GM19395 (cell line): Measurements from ENCODE around the gene MAST4.

Experiments
- ATAC-seq: cut with Tn5 transposase; IDR thresholded peaks from one replicate; pipeline ENCODE4 v1.9.1; 2021; ENCODE audit warnings: mild to moderate bottlenecking, moderate library complexity; ENCODE audit not compliant: unreplicated experiment

Gene MAST4

DNA sequence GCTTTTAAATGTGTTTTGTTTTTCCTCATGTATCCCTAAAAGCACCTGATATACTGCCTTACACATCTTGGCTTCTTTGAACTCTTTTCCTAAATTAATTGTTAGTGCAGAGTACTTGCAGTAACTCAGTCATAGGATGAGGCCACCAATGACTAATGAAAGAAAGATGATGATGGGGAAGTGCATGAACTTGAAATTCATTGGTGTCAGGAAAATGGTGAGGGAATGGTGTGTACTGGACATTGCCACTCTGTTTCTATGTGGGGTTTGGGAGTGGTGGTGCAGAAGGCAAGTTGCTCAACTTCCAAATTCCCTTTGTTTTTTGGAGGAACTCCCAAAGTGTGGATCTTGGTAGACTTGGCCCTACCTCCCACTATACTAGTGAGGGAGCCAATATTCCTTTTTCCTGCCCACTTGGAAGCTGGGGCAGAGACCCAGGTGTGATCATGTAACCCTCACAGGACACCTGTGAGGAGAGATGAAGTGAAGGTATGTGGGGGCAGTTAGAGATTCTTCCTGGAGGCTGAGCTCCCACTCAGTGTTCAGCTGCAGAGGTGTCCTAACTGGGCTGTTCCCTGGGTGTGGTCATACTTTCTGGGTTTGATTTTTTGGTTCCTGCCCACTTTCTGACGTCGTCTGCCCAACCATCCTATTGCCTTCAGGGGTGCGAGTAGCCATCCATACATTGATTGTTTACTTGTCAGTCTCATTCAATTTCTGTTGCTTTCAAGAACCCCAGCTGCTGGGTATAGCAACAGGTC lies 298.5 kb downstream of the MAST4 start:
- ATAC-seq, result no peak

DNA sequence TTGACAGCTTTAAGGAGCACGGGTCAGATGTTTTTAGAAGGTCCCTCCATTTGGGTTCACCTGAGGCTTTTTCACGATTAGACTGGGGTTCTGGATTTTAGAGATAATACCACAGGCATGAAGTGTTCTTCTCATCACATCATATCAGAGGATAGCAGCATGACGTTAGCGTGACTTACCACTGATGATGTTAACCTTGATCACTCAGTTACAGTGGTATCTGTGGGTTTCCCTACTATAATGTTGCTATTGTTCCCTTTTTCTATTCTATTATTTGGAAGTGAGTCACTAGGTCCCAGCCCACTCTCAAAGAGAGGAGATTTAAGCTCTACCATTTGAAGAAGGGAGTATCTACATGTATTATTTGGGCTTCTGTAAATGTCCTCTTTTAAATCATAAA lies 300.0 kb downstream of the MAST4 start:
- ATAC-seq, result no peak

DNA sequence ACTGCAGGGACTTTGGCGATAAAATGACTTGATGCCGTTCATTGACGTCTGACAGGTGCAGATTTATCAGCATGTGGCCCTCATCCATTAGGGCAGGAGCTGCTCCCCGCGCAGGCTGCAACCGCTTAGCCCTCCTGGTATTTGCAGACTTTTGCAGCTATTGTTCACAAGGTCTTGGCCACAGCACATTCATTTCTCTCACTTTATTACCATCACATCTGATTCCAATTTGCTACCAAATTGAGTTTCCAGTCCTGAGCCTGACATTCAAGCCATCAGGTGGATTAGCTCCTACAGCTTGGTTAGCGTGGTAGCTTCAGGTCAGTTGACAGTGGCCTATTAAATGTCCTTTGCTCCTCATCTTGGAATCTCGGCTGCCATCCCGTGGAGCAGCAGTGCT lies 301.2 kb downstream of the MAST4 start:
- ATAC-seq, result no peak

DNA sequence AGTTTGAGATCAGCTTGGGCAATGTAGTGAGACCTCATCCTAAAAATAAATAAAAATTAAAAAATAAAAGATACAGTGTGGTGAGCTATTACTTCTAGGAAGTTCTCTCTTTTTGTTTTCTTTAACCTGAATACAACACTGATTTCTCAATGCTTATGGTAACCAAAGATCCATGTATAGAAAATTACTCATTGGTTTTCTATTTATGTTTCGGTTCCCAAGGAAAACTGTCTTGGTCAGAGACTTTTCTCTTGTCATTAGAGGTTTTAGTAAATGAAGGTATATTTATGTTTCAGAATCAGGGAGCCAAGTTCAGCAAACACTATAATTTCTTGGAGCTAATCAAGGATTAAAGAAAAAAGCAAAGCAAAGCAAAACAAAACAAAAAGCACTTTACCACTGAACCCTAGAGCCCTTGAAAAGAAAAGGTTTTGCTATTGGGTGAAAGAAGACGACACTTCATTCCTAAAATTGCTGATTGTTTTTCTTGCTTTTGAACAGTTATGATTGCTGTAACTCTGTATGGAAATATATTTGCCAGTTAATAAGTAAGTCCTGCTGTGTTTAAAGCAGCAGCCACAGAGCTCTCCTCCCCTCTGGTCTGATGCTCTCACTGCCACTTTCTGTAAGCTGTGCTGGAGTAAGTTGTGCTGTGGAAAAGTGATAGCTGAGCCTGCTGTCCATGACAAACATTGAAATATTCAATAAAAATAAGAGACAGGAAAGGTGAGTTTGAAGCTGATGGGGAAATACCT lies 302.2 kb downstream of the MAST4 start:
- no peak for ATAC-seq

DNA sequence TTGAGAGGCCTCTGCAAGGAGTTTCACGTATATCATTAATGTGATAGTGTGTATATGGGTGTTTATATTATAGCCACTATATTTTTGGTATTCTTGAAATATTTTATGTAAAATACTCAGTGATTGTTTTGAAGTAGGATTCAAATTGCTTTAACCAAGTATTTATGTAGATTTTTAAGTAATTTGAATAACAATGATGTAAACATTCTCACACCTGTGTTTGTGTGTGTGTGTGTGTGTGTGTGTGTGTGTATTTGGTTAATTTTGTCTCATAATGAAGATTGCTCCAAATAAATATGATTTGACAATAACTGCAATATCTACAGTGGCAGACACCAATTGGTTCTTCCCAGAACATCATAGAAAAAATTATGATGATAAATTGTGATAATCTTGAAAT lies 307.0 kb downstream of the MAST4 start:
- no peak for ATAC-seq

DNA sequence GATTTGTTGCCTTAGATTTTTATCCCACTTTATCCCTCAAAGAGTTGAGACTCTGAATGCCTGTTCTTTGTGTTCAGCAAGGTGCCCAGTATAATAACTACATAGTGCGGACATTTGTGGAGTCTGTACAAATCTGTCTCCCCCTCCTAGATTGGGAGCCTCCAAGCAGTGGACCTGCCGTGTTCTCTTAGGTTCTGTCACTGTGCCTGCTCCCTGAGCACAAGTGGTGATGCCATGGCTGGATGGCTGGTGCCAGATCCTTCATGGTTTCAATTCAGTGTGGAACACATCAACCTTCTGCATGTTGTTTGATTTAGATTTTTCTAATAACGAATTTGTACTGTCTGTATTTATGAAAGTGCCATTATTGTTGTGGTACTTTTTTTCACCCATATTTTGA lies 307.5 kb downstream of the MAST4 start:
- no peak for ATAC-seq

DNA sequence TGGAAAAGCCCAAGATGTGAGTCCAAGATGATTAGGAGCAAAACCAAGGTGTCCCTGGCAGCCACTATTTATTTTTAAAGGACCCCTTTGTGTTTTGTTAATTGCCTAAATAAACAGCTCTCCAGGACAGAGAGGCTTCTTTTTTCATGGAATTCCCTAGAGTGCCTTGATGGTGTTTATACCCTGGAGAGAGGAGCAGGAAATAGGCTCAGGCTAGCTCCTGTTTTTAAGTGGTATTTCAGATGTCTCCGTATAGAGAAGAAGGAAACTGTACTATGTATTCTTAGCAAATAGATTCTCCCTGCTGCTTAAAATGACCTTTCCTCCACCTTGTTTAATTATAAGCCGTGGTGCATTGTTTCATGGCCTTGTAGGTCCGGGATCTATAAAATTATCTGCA lies 308.0 kb downstream of the MAST4 start:
- ATAC-seq, result no peak

DNA sequence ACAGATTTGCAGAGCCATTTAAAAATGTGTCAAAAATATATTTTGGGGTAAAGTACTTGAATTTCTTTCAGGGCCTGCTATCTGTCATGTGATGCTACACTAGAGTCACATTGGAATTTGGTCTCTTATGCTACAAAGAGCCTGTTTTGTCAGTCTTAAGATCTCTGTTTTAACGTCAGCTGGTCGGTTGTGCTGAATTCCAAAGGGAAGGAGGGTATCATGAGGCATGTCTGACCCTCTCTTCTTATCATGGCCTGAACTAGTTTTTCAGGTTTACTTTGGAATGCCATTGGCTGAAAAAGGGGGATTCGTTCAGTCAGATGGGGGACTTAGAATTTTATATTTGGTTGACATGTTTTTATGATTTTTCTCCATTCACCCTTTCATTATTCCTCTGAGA lies 309.8 kb downstream of the MAST4 start:
- ATAC-seq, result no peak

DNA sequence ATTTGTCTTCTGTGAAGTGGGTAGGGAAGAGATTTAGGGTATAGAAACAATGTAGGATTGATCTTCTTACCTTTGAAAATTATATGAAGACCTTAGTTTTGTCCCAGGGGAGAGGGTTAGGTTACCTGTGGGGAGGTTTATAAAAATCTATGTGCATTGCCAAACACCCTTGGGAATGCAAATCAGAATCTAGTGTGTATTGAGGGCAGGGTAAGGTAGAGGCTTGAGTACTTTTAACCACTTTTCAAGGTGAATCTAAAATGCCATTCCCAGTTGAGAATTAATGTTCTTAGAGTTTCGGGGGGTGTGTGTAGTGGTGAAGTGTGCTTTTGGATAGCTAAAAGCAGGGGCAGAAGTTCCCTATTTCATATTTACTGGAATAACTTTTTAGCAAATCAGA lies 312.0 kb downstream of the MAST4 start:
- no peak for ATAC-seq

DNA sequence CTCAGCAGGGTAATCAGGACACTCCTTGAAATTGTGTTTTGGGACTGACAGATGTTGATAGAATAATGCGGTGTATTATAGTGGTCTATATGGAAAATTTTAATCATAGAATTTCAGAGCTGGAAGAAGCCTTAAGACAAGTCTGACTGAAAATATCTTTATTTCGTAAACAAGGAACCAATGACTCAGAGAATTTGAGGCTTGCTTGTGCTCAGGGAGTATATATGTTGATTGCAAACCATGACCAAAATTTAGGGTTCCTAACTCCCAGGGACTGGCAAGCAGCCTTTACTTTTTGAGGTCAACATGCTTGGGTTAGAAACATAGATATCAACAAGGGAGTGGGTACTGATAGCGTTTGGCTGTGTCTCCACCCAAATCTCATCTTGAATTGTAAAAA lies 313.2 kb downstream of the MAST4 start:
- no peak for ATAC-seq

DNA sequence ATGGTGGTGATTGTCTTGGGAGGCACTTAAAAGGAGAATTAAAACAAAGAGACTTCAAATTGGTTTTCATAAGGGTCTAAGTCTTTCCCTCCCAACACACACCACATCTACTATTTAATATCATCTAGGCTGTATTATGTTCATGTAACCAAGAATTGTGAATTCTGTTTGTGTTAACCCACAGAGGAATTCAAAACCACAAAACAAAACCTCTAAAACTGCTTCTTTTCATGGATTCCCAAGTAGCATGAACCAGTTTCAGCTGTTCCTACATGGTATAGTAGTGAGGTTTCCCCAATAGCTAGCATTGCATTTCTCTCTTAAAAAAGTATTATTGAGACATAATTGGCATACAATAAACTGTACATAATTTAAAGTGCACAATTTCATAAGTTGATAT lies 316.6 kb downstream of the MAST4 start:
- no peak for ATAC-seq

DNA sequence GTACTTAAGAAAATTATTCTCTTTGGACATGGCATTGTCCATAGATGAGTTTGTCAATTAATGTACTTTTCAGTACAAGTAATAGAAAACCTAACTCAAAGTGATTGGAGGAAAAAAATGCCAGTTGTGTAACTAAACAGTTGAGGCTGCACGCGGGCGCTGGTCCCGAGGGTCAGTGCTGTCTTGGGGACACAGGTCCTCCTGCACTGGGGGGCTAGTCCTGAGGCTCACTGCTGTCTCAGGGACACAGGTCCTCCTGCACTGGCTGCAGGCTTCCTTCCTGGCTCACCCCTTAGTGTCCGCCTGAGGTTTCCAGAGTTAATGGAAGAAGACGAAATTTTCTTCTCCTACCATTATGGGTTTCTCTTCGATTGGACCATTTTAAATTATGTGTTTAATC lies 319.3 kb downstream of the MAST4 start:
- no peak for ATAC-seq

DNA sequence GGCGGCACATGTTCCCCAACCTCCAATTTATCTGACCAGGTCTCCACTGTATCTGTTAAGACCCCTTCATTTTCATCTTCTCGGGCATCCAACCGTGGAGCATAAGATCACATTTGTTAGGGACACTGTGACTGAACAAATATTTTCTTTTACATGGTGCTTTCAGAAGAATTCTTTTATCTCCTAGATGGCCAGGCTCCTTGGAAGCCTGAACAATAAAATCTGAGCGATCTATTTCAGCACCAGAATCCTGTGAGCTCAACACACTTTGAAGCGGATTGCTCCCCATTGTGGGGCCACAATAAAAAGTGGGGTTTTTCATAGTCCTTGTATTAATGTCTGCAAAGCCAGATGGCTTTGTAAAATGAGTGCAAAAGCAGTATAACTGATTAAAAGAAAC lies 326.7 kb downstream of the MAST4 start:
- ATAC-seq, result no peak

DNA sequence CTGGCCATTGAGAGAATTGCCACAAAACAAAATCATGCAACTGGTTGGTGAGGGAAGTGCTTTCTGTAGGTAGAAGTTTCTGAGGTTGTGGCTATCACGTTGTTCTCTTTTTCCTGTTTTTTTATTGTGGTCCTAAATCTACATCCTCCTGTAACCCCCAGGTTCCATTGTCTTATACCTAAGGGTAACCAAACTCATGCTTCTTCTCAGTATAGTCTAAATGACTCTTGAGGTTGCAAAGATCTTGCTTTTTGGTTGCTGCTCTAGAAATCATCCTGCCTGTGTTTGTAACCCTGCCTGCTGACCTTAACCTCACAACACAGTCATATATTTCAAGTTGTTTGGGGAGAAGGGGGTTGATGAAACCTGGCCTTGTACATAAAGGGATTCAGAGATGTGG lies 327.3 kb downstream of the MAST4 start:
- no peak for ATAC-seq

DNA sequence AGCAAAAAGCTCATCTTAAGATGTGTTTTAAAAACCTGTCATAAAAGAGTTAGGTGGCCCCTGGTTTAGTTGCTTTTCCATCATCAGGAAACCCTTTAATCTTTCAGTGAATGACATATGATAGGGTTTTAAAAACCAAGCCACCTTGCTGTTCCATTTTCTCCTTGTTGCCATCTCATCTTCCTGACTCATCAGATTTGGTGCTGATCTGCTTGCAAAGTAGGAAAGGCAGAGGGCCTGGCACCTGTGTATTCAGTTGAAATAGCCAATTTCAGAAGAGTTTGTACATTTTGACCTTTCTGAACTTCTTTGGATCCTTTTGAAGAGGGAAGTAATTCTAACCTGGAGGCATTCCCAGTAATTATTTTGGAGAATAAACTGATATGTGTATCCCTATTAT lies 327.7 kb downstream of the MAST4 start:
- no peak for ATAC-seq

DNA sequence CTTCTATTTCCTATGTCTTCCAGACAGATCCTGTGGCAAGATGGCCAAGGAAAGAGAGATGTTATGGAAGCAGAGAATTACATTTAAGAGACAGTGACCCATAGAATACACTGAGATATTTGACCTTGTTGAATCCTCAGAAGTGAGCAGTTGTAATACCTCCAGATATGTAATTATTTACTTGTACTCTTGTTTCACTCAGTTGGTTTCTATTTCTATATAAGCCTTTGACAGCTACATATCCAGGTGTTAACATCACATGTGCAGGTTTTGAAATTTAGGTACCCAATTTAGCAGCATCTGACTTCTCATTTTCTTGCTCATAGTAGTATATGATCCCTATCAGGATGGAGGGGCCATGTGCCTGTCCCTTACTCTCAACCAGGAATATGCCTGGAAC lies 330.9 kb downstream of the MAST4 start:
- no peak for ATAC-seq

DNA sequence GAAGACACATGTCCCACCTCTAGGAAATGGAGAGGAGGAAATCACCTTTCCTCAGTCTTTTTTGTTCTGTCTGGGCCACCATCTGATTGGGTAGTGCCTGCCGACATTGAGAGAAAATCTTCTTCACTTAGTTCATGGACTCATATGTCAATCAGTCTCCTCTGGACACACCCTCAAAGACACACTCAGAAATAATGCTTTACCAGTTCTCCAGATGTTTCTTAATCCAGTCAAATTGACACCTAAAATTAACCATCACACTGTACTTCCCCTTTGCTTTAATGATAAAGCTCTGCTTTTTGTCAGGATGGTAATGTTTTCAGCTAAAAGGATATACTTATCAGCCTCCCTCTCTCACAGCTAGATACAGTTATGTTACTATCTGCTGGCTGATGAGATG lies 333.1 kb downstream of the MAST4 start:
- ATAC-seq, result no peak

DNA sequence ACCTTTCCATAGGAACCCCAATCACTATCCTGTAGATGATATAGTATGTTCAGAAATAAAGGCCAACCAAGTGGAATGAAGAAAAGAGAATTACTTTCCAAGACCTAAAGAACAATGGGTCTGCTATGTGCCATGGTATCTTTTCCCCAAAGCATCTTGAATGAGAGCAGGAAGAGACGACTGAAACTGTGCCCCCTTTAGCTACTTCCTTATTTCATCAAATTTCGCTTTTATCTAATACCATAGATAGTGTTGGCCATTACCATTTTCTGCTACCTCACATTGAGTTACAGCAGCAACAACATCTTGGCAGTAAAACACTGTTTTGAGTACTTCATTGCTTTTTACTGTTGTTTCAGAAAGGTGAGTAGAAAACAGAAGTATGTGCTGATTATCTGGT lies 333.8 kb downstream of the MAST4 start:
- ATAC-seq, result no peak

DNA sequence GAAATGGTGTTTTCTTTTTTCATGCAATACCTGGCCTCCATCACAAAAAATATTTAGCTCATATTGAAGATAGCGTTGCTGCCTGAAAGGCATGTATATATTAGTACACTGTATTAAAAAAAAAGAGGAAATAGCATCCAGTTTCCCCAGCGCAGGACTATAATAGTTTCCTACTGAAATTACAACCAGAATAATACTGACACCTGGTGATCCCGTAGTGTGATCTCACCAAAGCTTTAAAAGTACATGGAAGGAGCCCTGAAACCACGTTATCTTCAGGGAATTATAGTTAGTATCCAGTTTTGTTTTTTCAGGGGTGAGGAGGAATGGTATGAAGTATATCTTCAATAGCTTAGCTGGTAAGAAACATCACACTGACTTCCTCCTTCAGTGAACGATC lies 335.5 kb downstream of the MAST4 start:
- no peak for ATAC-seq

DNA sequence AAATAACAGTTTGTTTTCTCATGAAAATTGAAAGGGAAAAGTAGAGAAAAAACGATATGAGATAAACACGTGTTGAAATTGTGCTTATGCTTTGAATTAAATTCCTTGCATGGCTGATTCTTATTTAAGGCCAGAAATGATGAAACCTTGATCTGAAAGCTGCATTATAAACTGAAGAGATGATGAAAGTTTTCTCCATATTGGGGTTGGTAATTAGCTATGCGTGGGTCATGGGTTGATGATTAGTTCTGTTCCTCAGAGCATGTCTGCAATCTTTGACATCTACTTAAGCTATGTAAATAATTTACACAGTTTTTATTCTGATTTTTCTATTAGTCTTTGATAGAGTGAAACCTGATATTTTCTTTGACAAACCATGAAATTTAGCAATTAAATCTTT lies 336.3 kb downstream of the MAST4 start:
- no peak for ATAC-seq

DNA sequence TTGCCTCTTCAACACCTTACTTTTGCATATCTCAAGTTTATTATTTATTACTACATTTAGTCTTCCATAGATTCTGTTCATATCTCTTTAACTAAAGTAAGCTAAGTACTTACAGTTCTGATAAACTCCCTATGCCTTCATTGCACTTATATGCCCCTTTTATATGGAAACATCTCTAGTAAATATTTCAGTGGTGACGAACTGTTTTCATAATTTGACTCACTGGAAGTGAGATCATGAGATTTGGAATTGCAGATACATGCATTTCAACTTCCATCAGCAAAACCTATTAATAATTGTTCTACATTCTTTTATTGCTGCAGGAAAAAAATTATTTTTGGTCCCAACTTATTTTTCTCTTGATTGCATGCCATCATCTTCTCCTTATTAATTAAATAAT lies 336.9 kb downstream of the MAST4 start:
- ATAC-seq, result no peak

DNA sequence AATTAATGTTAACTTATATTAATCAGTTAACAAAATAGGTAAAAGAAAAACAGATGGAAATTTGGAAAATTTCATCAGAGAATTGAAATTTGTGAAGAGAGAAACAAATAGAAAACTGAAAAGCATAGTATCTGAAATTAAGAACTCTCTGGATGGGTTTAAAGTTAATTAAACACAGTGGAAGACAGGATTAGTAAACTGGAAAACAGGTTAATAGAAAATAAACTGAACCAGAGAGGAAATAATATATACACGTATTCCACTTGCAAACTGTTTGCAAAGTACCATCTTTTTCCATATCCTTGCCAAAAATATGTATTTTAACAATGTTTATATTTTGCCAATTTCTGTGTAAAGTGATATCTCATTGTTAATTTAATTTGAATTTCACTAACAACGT lies 342.9 kb downstream of the MAST4 start:
- ATAC-seq, result no peak
